22Rv1 (cell line): ENCODE results near the gene CDX2.

Experiments
- CTCF ChIP-seq: fragments of 450-650 bp; IDR thresholded peaks from 2 replicates; pipeline ENCODE4 v1.5.1; 2017; ENCODE audit warnings: mild to moderate bottlenecking
- ZFX ChIP-seq: fragments of 450-650 bp; IDR thresholded peaks from 2 replicates; pipeline ENCODE4 v1.6.1; 2017; ENCODE audit warnings: antibody characterized with exemption, borderline replicate concordance

- TF ChIP-seq CTCF (no peak), ZFX (no peak)
Measured at GRCh38 chr13:27924529-27925141, 44.5 kb downstream of the CDX2 start.
